Measurements from ENCODE around the gene KRAS.

Gene KRAS

DNA sequence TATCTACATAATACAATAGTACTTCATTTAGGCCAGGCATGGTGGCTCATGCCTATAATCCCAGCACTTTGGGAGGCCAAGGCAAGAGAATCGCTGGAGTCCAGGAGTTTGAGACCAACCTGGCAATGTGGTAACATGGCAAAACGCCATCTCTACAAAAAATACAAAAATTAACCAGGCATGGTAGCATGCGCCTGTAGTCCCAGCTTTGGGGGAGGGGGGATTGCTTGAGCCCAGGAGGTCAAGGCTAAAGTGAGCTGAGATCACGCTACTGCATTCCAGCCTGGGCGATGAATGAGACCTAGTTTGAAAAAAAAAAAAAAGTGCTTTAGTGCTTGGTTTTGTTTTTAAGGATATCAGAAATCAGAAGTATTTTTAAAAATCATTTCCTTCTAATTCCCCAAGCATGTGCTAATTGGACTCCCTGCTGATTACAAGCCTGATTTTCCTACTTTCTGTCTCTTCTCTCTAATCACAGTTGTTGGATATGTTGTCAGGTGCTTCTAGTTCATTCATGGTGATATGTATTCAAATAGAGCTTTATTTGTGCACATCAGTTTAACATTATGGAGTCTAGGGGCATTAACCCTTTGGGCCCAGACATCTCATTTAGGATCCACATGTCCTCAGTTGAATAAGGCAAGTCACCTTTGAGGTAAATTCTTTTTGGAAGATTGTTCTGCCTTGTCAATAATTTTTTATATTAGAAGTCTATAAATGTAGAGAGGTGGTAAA is 7.0 kb upstream of the KRAS start:
- no peak for TF ChIP-seq POLR2AphosphoS5 (IDR thresholded peaks at IDR 0.05; ENCODE audit: low read depth, low read length)

GRCh38 chr12:25256826-25257225 is 6.1 kb upstream of the KRAS start:
- TF ChIP-seq TAF1 (IDR thresholded peaks at IDR 0.05; ENCODE audit: borderline replicate concordance, insufficient read depth, low read length) (no peak), FOXP2 (optimal IDR thresholded peaks at IDR 0.05; ENCODE audit: borderline replicate concordance, extremely low read depth, extremely low read length, insufficient read depth) (no peak), POLR2AphosphoS5 (IDR thresholded peaks at IDR 0.05; ENCODE audit: low read depth, low read length) (no peak), SIN3A (IDR thresholded peaks at IDR 0.05; ENCODE audit: borderline replicate concordance, insufficient read depth, low read length) (no peak)
- TF ChIP-seq, protein P1, sequence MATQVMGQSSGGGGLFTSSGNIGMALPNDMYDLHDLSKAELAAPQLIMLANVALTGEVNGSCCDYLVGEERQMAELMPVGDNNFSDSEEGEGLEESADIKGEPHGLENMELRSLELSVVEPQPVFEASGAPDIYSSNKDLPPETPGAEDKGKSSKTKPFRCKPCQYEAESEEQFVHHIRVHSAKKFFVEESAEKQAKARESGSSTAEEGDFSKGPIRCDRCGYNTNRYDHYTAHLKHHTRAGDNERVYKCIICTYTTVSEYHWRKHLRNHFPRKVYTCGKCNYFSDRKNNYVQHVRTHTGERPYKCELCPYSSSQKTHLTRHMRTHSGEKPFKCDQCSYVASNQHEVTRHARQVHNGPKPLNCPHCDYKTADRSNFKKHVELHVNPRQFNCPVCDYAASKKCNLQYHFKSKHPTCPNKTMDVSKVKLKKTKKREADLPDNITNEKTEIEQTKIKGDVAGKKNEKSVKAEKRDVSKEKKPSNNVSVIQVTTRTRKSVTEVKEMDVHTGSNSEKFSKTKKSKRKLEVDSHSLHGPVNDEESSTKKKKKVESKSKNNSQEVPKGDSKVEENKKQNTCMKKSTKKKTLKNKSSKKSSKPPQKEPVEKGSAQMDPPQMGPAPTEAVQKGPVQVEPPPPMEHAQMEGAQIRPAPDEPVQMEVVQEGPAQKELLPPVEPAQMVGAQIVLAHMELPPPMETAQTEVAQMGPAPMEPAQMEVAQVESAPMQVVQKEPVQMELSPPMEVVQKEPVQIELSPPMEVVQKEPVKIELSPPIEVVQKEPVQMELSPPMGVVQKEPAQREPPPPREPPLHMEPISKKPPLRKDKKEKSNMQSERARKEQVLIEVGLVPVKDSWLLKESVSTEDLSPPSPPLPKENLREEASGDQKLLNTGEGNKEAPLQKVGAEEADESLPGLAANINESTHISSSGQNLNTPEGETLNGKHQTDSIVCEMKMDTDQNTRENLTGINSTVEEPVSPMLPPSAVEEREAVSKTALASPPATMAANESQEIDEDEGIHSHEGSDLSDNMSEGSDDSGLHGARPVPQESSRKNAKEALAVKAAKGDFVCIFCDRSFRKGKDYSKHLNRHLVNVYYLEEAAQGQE (IDR thresholded peaks at IDR 0.05; ENCODE audit: insufficient read depth in 1 of 2, low read depth in 2 of 2, low read length in 2 of 2), result no peak

DNA sequence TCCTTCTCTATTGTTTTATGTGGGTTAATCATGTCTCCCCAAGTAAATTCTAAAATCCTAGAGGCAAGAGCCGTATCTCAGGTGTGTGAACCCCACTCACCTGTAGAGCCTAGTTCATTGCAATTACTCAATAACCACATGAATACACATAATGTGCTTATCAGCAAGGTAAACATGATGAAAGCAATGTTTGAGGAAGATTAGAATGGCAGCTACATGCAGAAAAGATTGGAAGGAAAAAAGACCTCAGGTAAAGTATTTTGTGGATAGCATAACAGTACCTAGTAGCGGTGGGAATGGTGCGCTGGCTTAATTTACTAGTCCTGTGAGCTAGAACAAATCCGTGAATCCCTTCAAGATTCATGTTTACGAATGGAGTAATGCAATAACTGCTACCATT is 5.3 kb upstream of the KRAS start:
- TF ChIP-seq FOXP2 (optimal IDR thresholded peaks at IDR 0.05; ENCODE audit: borderline replicate concordance, extremely low read depth, extremely low read length, insufficient read depth), result no peak

DNA sequence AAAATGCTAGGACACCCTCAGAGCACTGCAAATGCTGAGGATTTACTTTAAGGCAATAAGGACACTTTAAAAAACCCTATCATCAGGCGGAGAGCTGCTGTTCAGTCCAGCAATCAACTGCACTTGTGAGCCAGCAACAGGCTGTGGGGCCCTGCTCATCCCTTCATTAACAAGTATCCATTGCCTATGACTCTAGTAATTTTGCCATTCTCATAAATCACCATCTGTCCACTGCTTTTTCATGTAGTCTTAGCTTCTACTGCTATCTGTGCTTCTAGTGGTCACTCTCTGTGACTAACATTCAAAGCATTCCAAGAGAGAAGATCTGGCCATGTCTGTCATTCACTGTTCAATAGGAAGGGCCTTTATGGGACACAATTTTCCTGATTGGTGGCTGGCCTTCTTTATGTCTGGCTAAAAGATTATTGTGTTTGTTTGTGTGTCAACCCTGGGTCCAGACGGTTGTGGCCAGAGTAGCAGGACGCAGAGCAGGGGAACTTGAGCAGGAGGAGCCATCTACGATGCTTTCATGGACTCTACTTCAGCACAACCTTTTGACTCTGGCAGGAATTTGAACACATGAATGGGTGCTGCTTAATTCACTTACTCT is 3.6 kb upstream of the KRAS start:
- TF ChIP-seq TAF1 (IDR thresholded peaks at IDR 0.05; ENCODE audit: borderline replicate concordance, insufficient read depth, low read length) (no peak), FOXP2 (optimal IDR thresholded peaks at IDR 0.05; ENCODE audit: borderline replicate concordance, extremely low read depth, extremely low read length, insufficient read depth) (no peak), SIN3A (IDR thresholded peaks at IDR 0.05; ENCODE audit: borderline replicate concordance, insufficient read depth, low read length) (no peak), POLR2AphosphoS5 (IDR thresholded peaks at IDR 0.05; ENCODE audit: low read depth, low read length) (no peak)
- TF ChIP-seq, protein P1 (IDR thresholded peaks at IDR 0.05; ENCODE audit: insufficient read depth in 1 of 2, low read depth in 2 of 2, low read length in 2 of 2), result no peak

DNA sequence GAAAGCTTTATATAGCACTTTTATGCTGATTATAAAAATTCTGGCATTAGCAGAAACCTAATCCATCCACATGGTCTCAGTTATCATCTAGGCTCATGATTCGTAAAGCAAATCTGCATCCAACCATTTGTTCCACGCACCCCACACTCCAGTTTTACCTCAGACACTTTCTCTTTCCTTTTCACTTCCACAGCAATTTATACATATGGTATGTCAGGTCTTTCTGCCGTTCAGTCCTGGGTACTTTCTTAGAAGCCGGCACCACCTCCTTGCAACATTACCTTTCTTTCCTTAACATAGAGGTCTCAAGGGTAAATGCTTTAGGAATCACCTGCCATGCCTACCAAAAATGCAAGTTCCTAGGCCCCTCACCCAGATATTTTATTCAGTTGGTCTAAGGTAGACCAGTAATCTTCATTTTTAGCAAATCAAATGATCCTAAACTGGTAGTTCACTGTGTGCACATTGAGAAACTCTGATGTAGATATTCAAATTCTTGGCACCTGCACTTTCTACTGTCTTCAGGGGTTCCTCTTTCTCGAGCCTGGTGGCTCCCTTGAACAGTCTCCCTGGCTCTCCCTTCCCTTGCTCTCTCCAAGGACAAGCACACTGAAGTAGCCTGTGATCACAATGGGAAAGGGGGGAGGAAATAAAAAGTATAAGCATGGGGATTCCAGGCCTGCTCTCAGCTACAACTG is 2.8 kb upstream of the KRAS start:
- TF ChIP-seq SIN3A (IDR thresholded peaks at IDR 0.05; ENCODE audit: borderline replicate concordance, insufficient read depth, low read length) (no peak), POLR2AphosphoS5 (IDR thresholded peaks at IDR 0.05; ENCODE audit: low read depth, low read length) (no peak), FOXP2 (optimal IDR thresholded peaks at IDR 0.05; ENCODE audit: borderline replicate concordance, extremely low read depth, extremely low read length, insufficient read depth) (no peak), TAF1 (IDR thresholded peaks at IDR 0.05; ENCODE audit: borderline replicate concordance, insufficient read depth, low read length) (no peak)
- TF ChIP-seq, protein P1 (IDR thresholded peaks at IDR 0.05; ENCODE audit: insufficient read depth in 1 of 2, low read depth in 2 of 2, low read length in 2 of 2), result no peak

DNA sequence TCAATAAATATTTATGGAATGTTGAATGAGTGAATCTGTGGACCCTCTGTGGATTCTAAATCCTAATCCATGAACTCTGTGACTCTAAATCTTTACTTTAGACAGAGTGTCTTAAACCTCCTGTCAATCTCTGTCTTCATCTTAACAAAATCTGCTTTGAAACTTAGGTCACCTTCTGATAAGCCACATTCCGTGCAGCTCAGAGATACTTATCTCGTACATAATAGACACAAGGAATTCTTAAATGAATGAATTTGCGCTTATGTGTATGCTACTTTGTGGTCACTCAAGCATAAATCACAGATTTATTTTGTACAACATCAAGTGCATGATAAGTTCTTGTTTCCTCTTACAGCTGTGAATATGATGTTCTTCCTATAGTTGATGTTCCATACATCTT is 2.2 kb upstream of the KRAS start:
- TF ChIP-seq TAF1 (IDR thresholded peaks at IDR 0.05; ENCODE audit: borderline replicate concordance, insufficient read depth, low read length), result no peak
- no peak for TF ChIP-seq POLR2AphosphoS5 (IDR thresholded peaks at IDR 0.05; ENCODE audit: low read depth, low read length)

Measured in PFSK-1 (cell line).